HK-2 (cell line): ENCODE measurements around the gene SPRR3.

Experiments
- DNase-seq: peaks from one replicate; pipeline ENCODE4 v3.0.0-alpha.2; 2018; ENCODE audit not compliant: unreplicated experiment

The SPRR3 gene

GRCh38 chr1:153001382-153001781 lies at the start of gene SPRR3:
Gene SPRR3 (plus strand): TSS chr1:153001749. CDS start chr1:153003021, 1,272 bp downstream.
- DNase-seq = no peak

- DNase-seq = no peak
These were observed 47.8 kb upstream of the SPRR3 start for GRCh38 chr1:152953761-152954160.

- DNase-seq = no peak
These were observed 47.1 kb upstream of the SPRR3 start for GRCh38 chr1:152954436-152954835.

GRCh38 chr1:152957561-152957960 lies 44.0 kb upstream of the SPRR3 start:
- DNase-seq = no peak

- DNase-seq = no peak
These were observed 42.3 kb upstream of the SPRR3 start for GRCh38 chr1:152959273-152959672.

- DNase-seq = no peak
These were observed 41.6 kb upstream of the SPRR3 start for GRCh38 chr1:152959801-152960451.

GRCh38 chr1:152960452-152961044 lies 41.0 kb upstream of the SPRR3 start:
- DNase-seq = no peak

- no peak for DNase-seq
These were observed 40.2 kb upstream of the SPRR3 start for GRCh38 chr1:152961226-152961891.

GRCh38 chr1:152962876-152963415 lies 38.6 kb upstream of the SPRR3 start:
- no peak for DNase-seq

GRCh38 chr1:152964536-152964935 lies 37.0 kb upstream of the SPRR3 start:
- DNase-seq = no peak

- DNase-seq = no peak
These were observed 35.7 kb upstream of the SPRR3 start for GRCh38 chr1:152965853-152966252.

- DNase-seq = no peak
These were observed 34.3 kb upstream of the SPRR3 start for GRCh38 chr1:152967201-152967600.

- no peak for DNase-seq
These were observed 33.3 kb upstream of the SPRR3 start for GRCh38 chr1:152968248-152968647.

GRCh38 chr1:152969036-152969435 lies 32.5 kb upstream of the SPRR3 start:
- no peak for DNase-seq

GRCh38 chr1:152970495-152970894 lies 31.1 kb upstream of the SPRR3 start, which contains the start of gene SPRR4:
Gene SPRR4 (plus strand): TSS chr1:152970648. CDS start chr1:152971891, 1,243 bp downstream.
- DNase-seq = no peak

- DNase-seq = no peak
These were observed 29.2 kb upstream of the SPRR3 start for GRCh38 chr1:152972196-152972886.

- no peak for DNase-seq
These were observed 24.9 kb upstream of the SPRR3 start for GRCh38 chr1:152976688-152977087.

- DNase-seq = no peak
These were observed 23.9 kb upstream of the SPRR3 start for GRCh38 chr1:152977614-152978013.

GRCh38 chr1:152980676-152981075 lies 20.9 kb upstream of the SPRR3 start:
- no peak for DNase-seq

GRCh38 chr1:152981146-152981871 lies 20.2 kb upstream of the SPRR3 start:
- DNase-seq = no peak

- DNase-seq = no peak
These were observed 19.5 kb upstream of the SPRR3 start for GRCh38 chr1:152982076-152982475.

GRCh38 chr1:152983234-152983633 lies 18.3 kb upstream of the SPRR3 start:
- DNase-seq = no peak
